Measurements from ENCODE around the gene SYNGR1.

The SYNGR1 gene

GRCh38 chr22:39363751-39364515, 14.1 kb downstream of the SYNGR1 start:
- intact Hi-C loops (cut with DNase I), result no loop called here
- peak in 4 of 10 donors; percentile 43 to 87 (median 66) for DNase-seq

- intact Hi-C loops (cut with DNase I), result no loop called here
- no peak for DNase-seq
Observed at GRCh38 chr22:39364714-39365491, 15.1 kb downstream of the SYNGR1 start.

GRCh38 chr22:39365492-39365780, 15.6 kb downstream of the SYNGR1 start:
- intact Hi-C loops (cut with DNase I), result no loop called here
- DNase-seq, result no peak

GRCh38 chr22:39367035-39367434, 17.2 kb downstream of the SYNGR1 start:
- intact Hi-C loops (cut with DNase I), result no loop called here
- DNase-seq, result no peak

- no peak for DNase-seq
- intact Hi-C loops (cut with DNase I), result no loop called here
Observed at GRCh38 chr22:39368461-39368911, 18.7 kb downstream of the SYNGR1 start.

GRCh38 chr22:39369186-39369585, 19.4 kb downstream of the SYNGR1 start:
- intact Hi-C loops (cut with DNase I), result no loop called here
- DNase-seq, result no peak

GRCh38 chr22:39369586-39369985, 19.8 kb downstream of the SYNGR1 start:
- no peak for DNase-seq
- intact Hi-C loops (cut with DNase I), result no loop called here

GRCh38 chr22:39371732-39372131, 21.9 kb downstream of the SYNGR1 start:
- no peak for DNase-seq
- intact Hi-C loops (cut with DNase I), result no loop called here

- no peak for DNase-seq
- intact Hi-C loops (cut with DNase I), result no loop called here
Observed at GRCh38 chr22:39374191-39374590, 24.4 kb downstream of the SYNGR1 start.

GRCh38 chr22:39374801-39375200, 25.0 kb downstream of the SYNGR1 start:
- intact Hi-C loops (cut with DNase I), result no loop called here
- no peak for DNase-seq

- intact Hi-C loops (cut with DNase I), result no loop called here
- no peak for DNase-seq
Observed at GRCh38 chr22:39375646-39376045, 25.9 kb downstream of the SYNGR1 start.

- DNase-seq, result no peak
- intact Hi-C loops (cut with DNase I), result no loop called here
Observed at GRCh38 chr22:39379756-39380730, 30.3 kb downstream of the SYNGR1 start.

- DNase-seq, result no peak
- intact Hi-C loops (cut with DNase I), result no loop called here
Observed at GRCh38 chr22:39381009-39381755, 31.4 kb downstream of the SYNGR1 start.

GRCh38 chr22:39381930-39382329, 32.1 kb downstream of the SYNGR1 start:
- no peak for DNase-seq
- intact Hi-C loops (cut with DNase I), result no loop called here

- no peak for DNase-seq
- intact Hi-C loops (cut with DNase I), result no loop called here
Observed at GRCh38 chr22:39382410-39382809, 32.6 kb downstream of the SYNGR1 start.

- DNase-seq, result no peak
- intact Hi-C loops (cut with DNase I), result no loop called here
Observed at GRCh38 chr22:39383841-39384625, 34.2 kb downstream of the SYNGR1 start.

- DNase-seq, result peak in 6 of 10 donors; percentile 38 to 93 (median 60)
- intact Hi-C loops (cut with DNase I), result no loop called here
Observed at GRCh38 chr22:39384750-39385480, 35.1 kb downstream of the SYNGR1 start.

GRCh38 chr22:39388261-39389011, 38.6 kb downstream of the SYNGR1 start:
- intact Hi-C loops (cut with DNase I), result no loop called here
- DNase-seq, result peak; percentile 46 to 97 (median 77)
